Upper lobe of left lung (tissue), 4 donors: ENCODE data around the gene PJA2.

ENCODE experiments used
- CTCF ChIP-seq, 6 experiments: fragments of 450-650 bp in 4 of 6; fragments of 200-600 bp in 2 of 6; sonication (generic) in 2 of 6; IDR thresholded peaks; one replicate each; pipeline ENCODE4 v1.5.1; 2016 to 2019; ENCODE audit warnings: antibody characterized with exemption in 6 of 6
- EP300 ChIP-seq, 4 donors: sonication (generic); formaldehyde crosslinking; IDR thresholded peaks; one replicate each; pipeline ENCODE4 v1.5.1; 2017; ENCODE audit warnings: antibody characterized with exemption in 4 of 4, control low read depth in 2 of 4
- POLR2A ChIP-seq, 4 donors: fragments of 450-650 bp; IDR thresholded peaks; one replicate each; pipeline ENCODE4 v1.5.1; 2016 to 2017; ENCODE audit warnings: antibody characterized with exemption in 4 of 4, mild to moderate bottlenecking in 2 of 4
- POLR2AphosphoS5 ChIP-seq, 2 donors: sonication (generic); formaldehyde crosslinking; IDR thresholded peaks; one replicate each; pipeline ENCODE4 v1.5.1; 2017; ENCODE audit warnings: antibody characterized with exemption in 2 of 2

GRCh38 chr5:109411149-109411514 is 1.4 kb upstream of the PJA2 start:
- no peak for TF ChIP-seq CTCF (IDR thresholded peaks at IDR 0.05)
- no peak for TF ChIP-seq EP300 (IDR thresholded peaks at IDR 0.05)
- TF ChIP-seq POLR2AphosphoS5 (IDR thresholded peaks at IDR 0.05) = no peak
- TF ChIP-seq POLR2A (IDR thresholded peaks at IDR 0.05) = no peak
